ENCODE data around the gene BDH1.

GRCh38 chr3:197491478-197491877 is 64.3 kb downstream of the BDH1 start:
- TF ChIP-seq CTCF (conservative IDR thresholded peaks at IDR 0.05; ENCODE audit: low read length): no peak
- TF ChIP-seq EZH2phosphoT487 (IDR thresholded peaks at IDR 0.05; ENCODE audit: borderline replicate concordance): no peak
